ENCODE measurements around the gene RLF. TPM values are rescaled to one million over a fixed set of nuclear protein-coding genes. Genes with fewer than 3 reads are reported as not detected.
A peak's percentile ranks its signal among the peaks of the same experiment; 100 is the strongest.

RLF gene
- total and polyA plus RNA-seq, 9 of the 15 experiments (the other 6 are each of a cell fraction or from before 2014, with no cell fraction given): 3.6 to 35.0 (median 21.2) TPM

DNA sequence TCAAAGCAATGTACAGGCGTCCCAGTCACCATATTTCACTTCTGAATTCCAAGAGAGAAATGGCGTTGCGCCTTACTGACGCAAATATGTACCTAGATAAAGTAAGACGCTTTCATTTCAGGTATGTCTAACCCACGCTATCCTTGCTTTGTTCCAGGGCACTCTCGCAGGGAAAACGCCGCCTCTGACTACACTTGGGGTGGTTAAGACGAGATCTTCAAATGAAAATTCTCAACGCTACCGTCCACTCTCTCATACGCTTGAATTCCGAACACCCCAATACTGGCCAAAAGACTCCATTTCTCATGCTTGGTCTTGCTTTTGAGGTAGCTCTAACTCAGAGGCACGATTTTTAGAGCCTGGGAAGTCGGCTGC, 96.1 kb downstream of the RLF start:
- FAIRE-seq (no peak), DNase-seq (ENCODE audit: extremely low read depth in 1 of 4, low spot score in 3 of 4) (peak in 1 of 4 experiments; percentile 24), ATAC-seq (peak; percentile 37)
- H3K27me3 ChIP-seq (ENCODE audit: control insufficient read depth in 2 of 2, insufficient read depth in 2 of 2, low read length in 2 of 2): no peaks in the 10 kb centered on the region; a peak in 1 of 5 replicates
- H2AFZ ChIP-seq (ENCODE audit: low read depth, low read length): peak overlapping the region; percentile 96
- CTCF ChIA-PET (ENCODE audit: low intra/inter-chr PET ratio): interaction anchor here (0.6 kb wide), 1 partner anchor 40 kb away, joined by 3 read pairs; no protein-coding TSS in a partner anchor
- H3K9me3 ChIP-seq (replicated peaks; ENCODE audit: control insufficient read depth, insufficient read depth, low read depth, low read length): no peaks in the 10 kb centered on the region
- peak overlapping the region; percentile 95 for H3K4me3 ChIP-seq
- peaks cover 0 to 6% of the 10 kb centered on the region in 2 experiments; a peak in 4 of 5 replicates for H3K4me1 ChIP-seq (replicated peaks in 1 of 2; ENCODE audit: control insufficient read depth in 2 of 2, insufficient read depth in 2 of 2, low read length in 2 of 2)
- TSS peak; percentile 87 for BruUV-seq (replicated peaks)
- H3K27ac ChIP-seq (ENCODE audit: extremely low read depth, low read depth, low read length): peak overlapping the region; percentile 97
- under 1% methylated on average over 16 of the region's 16 CpGs for WGBS (ENCODE audit: insufficient coverage, low coverage, missing lambda C conversion rate)
- H3K9ac ChIP-seq (ENCODE audit: insufficient read depth in 1 of 2, low read depth in 2 of 2, low read length in 2 of 2): peak overlapping the region; percentile 98 to 99
- intact Hi-C loops (cut with micrococcal nuclease): no loop called here
- H3K4me2 ChIP-seq (ENCODE audit: insufficient read depth, low read length): peak overlapping the region; percentile 98
- H4K20me1 ChIP-seq (replicated peaks; ENCODE audit: control insufficient read depth, insufficient read depth, low read length): no peaks in the 10 kb centered on the region
- H3K36me3 ChIP-seq (ENCODE audit: control insufficient read depth, insufficient read depth, low read length): peaks cover 33% of the 10 kb centered on the region
- H3K79me2 ChIP-seq (ENCODE audit: control insufficient read depth, insufficient read depth, low read length): peaks cover 59% of the 10 kb centered on the region
- in situ Hi-C loops (cut with MboI): no loop called here
- no peaks in the 10 kb centered on the region for H3K9me1 ChIP-seq (ENCODE audit: control insufficient read depth, insufficient read depth, low read length)
- POLR2A ChIA-PET: interaction anchor here (0.6 to 3.4 kb wide), 12 partner anchors 10 to 621 kb away, joined by 3 to 23 read pairs (median 3); partner anchors contain the start of gene TMCO2
- TF ChIP-seq, protein P1, sequence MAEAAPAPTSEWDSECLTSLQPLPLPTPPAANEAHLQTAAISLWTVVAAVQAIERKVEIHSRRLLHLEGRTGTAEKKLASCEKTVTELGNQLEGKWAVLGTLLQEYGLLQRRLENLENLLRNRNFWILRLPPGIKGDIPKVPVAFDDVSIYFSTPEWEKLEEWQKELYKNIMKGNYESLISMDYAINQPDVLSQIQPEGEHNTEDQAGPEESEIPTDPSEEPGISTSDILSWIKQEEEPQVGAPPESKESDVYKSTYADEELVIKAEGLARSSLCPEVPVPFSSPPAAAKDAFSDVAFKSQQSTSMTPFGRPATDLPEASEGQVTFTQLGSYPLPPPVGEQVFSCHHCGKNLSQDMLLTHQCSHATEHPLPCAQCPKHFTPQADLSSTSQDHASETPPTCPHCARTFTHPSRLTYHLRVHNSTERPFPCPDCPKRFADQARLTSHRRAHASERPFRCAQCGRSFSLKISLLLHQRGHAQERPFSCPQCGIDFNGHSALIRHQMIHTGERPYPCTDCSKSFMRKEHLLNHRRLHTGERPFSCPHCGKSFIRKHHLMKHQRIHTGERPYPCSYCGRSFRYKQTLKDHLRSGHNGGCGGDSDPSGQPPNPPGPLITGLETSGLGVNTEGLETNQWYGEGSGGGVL (CRISPR knock-in tag; IDR thresholded peaks at IDR 0.05): no peak
- TF ChIP-seq, protein P2, sequence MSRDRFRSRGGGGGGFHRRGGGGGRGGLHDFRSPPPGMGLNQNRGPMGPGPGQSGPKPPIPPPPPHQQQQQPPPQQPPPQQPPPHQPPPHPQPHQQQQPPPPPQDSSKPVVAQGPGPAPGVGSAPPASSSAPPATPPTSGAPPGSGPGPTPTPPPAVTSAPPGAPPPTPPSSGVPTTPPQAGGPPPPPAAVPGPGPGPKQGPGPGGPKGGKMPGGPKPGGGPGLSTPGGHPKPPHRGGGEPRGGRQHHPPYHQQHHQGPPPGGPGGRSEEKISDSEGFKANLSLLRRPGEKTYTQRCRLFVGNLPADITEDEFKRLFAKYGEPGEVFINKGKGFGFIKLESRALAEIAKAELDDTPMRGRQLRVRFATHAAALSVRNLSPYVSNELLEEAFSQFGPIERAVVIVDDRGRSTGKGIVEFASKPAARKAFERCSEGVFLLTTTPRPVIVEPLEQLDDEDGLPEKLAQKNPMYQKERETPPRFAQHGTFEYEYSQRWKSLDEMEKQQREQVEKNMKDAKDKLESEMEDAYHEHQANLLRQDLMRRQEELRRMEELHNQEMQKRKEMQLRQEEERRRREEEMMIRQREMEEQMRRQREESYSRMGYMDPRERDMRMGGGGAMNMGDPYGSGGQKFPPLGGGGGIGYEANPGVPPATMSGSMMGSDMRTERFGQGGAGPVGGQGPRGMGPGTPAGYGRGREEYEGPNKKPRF (IDR thresholded peaks at IDR 0.05; ENCODE audit: low read depth, low read length): no peak
- TF ChIP-seq, protein P3, sequence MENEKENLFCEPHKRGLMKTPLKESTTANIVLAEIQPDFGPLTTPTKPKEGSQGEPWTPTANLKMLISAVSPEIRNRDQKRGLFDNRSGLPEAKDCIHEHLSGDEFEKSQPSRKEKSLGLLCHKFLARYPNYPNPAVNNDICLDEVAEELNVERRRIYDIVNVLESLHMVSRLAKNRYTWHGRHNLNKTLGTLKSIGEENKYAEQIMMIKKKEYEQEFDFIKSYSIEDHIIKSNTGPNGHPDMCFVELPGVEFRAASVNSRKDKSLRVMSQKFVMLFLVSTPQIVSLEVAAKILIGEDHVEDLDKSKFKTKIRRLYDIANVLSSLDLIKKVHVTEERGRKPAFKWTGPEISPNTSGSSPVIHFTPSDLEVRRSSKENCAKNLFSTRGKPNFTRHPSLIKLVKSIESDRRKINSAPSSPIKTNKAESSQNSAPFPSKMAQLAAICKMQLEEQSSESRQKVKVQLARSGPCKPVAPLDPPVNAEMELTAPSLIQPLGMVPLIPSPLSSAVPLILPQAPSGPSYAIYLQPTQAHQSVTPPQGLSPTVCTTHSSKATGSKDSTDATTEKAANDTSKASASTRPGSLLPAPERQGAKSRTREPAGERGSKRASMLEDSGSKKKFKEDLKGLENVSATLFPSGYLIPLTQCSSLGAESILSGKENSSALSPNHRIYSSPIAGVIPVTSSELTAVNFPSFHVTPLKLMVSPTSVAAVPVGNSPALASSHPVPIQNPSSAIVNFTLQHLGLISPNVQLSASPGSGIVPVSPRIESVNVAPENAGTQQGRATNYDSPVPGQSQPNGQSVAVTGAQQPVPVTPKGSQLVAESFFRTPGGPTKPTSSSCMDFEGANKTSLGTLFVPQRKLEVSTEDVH (IDR thresholded peaks at IDR 0.05; ENCODE audit: low read depth, partially characterized antibody): no peak
- no peak for TF ChIP-seq GATAD2A (IDR thresholded peaks at IDR 0.05)
- TF ChIP-seq, protein P4, sequence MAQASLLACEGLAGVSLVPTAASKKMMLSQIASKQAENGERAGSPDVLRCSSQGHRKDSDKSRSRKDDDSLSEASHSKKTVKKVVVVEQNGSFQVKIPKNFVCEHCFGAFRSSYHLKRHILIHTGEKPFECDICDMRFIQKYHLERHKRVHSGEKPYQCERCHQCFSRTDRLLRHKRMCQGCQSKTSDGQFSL (CRISPR knock-in tag; IDR thresholded peaks at IDR 0.05): no peak
- TF ChIP-seq, protein P4 (tag; IDR thresholded peaks at IDR 0.05): no peak
- TF ChIP-seq ZNF668 (CRISPR knock-in tag; IDR thresholded peaks at IDR 0.05): peak; percentile 64; the same call in 1 of the 2 replicates
- no peak for TF ChIP-seq ZNF253 (CRISPR knock-in tag; conservative IDR thresholded peaks at IDR 0.05)
- 0 out of 2 replicates have a peak, but pooled peaks have one; percentile 31 for TF ChIP-seq ZNF76 (CRISPR knock-in tag; IDR thresholded peaks at IDR 0.05; ENCODE audit: borderline replicate concordance)
- TF ChIP-seq NR2C2 (CRISPR knock-in tag; IDR thresholded peaks at IDR 0.05): no peak
- TF ChIP-seq NR2C2 (tag; IDR thresholded peaks at IDR 0.05): 0 out of 2 replicates have a peak, but pooled peaks have one; percentile 8
- TF ChIP-seq, protein P5, sequence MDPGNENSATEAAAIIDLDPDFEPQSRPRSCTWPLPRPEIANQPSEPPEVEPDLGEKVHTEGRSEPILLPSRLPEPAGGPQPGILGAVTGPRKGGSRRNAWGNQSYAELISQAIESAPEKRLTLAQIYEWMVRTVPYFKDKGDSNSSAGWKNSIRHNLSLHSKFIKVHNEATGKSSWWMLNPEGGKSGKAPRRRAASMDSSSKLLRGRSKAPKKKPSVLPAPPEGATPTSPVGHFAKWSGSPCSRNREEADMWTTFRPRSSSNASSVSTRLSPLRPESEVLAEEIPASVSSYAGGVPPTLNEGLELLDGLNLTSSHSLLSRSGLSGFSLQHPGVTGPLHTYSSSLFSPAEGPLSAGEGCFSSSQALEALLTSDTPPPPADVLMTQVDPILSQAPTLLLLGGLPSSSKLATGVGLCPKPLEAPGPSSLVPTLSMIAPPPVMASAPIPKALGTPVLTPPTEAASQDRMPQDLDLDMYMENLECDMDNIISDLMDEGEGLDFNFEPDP (CRISPR knock-in tag; IDR thresholded peaks at IDR 0.05): 0 out of 2 replicates have a peak, but pooled peaks have one; percentile 13
